Erythroblast (primary cell): ENCODE measurements around the gene AXIN2.

Experiments
- DNase-seq, 2 experiments: peaks; one replicate each; lab custom pipeline; 2025; lab: John Stamatoyannopoulos, UW
- GATA1 ChIP-seq: IDR thresholded peaks from 2 replicates; pipeline ENCODE4 v1.6.1; 2011; ENCODE audit warnings: low read depth, mild to moderate bottlenecking, control low read depth, low read length, moderate library complexity
- POLR2A ChIP-seq: IDR thresholded peaks from 2 replicates; pipeline ENCODE4 v1.6.1; 2011; ENCODE audit warnings: mild to moderate bottlenecking, low read length

AXIN2 gene

DNA sequence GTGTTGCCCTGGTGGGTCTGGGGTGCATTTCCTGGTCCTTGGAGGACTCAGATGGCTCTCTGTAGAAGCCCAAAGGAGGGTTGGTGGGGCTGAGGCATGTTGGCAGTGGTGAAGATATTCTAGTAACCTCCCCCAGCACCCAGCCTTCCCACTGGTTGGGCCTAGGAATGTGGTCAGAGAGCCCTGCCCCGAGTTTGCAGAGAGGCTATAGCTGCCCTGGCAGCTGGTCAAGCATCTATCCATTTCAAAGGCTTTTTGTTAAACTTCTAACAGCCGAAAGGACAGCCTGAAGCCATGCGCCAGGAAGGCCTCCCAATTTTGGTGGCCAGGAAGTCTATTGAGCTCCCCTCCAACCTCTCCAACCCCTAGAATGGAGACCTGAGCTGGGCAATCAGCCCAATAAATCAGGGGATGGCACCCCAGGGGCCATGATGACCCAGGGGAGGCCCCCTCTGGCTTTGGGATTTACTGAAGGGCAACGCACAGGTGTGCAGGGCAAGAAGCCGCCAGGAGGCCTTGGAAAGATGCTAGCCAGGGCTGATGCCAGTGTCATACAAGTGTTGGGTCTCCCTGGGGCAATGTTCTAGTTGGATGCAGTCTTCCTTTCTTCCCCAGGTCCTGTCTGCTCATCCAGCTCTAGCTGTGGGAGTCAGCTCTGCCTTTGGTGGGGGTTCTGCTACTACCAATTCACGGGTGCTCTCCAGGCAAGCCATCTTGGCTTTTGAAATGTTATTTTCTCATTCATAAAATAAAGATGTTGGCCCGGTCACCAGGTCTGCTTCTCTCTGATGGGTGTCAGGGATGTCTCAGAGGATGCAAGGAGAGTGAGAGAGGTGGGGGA lies 30.9 kb upstream of the AXIN2 start:
- no peak for DNase-seq
- TF ChIP-seq GATA1 (no peak), POLR2A (no peak)

DNA sequence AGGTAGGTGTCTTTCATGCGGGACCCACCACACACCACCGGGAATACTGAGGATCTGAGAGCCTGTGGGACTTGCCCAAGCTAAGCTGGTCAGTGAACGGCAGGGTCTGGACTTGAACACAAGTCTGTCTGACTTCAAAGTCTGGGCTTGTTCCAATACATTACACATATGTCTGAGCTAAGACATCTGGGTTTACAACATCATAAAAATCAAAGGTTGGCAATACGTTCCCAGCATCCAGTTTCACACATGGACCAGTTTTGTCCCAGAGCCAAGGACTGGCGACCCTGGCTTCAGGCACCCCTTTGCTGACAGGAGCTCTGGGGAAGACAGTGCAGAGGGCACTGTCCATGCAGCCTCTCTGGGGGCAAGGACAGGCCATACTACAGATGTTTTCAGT lies 27.9 kb upstream of the AXIN2 start:
- TF ChIP-seq POLR2A (no peak), GATA1 (no peak)
- no peak for DNase-seq

DNA sequence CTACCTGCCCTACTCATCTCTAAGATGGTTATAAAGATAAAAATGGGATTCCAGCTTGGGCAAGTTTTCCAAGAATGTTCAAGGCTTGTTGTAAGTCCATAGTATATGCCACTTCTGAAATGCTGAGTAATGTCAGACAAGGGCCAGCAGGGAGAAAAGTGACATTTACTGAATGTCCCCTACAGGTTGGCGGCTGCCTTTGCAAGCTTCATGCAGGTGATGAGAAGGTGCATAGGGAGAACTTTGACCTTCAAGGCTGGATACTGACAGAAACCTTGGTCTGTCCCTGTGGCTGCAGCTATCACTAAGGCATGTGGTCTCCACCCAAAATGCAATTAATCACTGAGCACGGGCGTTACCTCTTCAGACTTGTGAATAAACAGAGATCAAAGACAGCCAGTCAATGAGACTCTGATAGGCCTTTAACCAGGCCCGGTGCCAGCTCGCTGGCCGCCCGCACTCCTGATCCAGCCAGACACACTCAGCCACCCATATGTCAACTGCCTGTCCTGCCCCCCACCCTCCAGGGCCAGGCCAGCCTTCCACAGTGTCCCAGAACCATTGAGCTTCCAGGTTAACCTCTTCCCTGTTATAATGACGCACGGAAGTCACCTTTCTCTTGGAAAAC lies 26.8 kb upstream of the AXIN2 start:
- no peak for DNase-seq
- no peak for TF ChIP-seq GATA1
- no peak for TF ChIP-seq POLR2A

DNA sequence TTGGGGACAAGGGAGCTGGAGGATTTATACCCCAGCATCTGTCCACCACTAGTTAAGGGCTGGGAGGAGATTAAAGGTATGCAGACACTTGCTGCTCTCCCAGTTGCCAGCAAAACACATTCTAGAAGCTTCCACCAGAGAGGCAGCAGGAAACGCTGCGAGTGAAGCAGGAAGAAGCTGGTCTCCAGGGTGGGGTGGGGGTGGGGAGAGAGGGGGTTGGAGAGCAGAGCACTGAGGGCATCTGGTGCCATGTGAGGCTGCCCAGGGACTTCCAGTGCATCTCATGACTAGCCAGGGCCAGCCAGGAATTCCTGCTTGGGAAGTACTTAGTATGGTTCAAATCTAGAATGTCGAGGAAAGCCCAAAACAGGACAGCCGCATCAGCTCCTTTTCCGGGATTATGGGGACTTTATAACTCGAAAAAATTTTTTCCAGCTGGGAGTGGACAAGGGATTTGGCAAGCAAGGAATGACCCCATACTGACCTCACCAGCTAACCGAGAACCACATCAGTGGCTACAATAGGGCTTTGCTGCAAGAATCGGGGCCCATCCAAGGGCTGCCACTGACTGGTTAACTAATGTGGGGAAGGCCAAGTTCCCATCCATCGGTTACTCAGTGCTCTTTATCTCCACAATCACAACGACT lies 26.2 kb upstream of the AXIN2 start:
- TF ChIP-seq GATA1: no peak
- TF ChIP-seq POLR2A: no peak

DNA sequence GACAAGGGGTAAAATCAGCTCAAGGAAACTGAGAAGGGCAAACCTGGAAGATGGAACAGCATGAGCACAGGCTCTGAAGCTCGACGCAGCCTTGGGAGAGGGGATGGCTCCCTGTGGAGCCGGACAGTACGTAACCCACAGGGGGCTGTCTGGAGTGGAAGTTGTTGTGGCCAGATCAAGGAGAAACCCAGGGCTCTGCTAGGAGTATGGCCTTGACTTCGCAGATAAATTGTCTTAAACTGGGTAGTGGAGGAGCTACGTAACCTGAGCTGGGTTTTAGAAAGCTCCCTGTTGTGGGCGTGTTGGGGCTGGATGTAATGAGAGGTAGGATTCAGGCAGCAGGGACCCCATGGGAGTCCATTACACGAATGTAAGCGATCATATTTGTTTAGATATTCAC lies 25.5 kb upstream of the AXIN2 start:
- TF ChIP-seq GATA1: no peak
- TF ChIP-seq POLR2A: no peak
- no peak for DNase-seq

More for the DNA sequence above, 26.2 kb upstream of the AXIN2 start:
- no peak for DNase-seq

DNA sequence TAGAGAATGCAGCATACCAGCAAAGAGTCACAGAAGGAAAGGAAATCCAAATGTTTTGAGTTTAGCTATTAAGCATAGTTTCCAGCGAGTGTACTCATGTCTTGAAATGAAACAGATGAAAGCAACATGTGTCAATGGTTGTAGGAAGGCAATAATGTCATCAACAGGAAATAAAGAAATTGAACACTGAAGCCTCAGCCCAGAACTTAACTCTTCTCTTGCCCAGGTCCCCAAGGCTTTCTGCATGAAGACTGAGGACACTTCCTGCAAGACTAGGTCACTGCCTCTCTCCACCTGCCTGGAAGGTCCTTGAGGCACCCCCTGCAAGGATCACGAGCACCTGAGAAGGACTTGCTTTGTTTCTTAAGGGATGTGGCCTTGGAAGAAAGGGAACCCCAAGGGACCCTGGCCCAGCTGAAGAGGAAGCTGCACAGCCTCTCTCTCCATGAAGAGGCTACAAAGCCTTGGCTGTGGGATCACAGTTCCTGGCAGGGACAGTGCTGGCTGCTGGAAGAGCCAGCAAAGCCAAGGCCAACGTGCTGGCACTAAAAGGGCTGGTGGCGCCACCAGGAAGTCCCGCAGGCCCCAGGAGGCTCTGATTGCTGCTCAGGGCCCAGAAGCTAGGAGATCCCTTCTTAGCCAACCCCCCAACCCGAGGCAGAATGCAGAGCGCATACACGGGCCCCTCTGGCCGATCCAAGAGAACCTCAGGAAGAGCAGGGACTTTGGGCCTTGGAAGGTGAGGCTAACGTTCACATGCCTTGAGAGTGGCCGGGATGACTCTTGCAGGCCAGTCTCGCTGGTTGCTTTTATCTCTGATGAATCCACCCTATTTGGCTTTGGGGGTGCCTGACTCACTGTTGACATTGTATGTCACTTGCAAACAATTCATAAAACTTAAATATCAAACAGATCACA lies 23.4 kb upstream of the AXIN2 start:
- DNase-seq: no peak
- TF ChIP-seq GATA1: no peak
- TF ChIP-seq POLR2A: no peak

DNA sequence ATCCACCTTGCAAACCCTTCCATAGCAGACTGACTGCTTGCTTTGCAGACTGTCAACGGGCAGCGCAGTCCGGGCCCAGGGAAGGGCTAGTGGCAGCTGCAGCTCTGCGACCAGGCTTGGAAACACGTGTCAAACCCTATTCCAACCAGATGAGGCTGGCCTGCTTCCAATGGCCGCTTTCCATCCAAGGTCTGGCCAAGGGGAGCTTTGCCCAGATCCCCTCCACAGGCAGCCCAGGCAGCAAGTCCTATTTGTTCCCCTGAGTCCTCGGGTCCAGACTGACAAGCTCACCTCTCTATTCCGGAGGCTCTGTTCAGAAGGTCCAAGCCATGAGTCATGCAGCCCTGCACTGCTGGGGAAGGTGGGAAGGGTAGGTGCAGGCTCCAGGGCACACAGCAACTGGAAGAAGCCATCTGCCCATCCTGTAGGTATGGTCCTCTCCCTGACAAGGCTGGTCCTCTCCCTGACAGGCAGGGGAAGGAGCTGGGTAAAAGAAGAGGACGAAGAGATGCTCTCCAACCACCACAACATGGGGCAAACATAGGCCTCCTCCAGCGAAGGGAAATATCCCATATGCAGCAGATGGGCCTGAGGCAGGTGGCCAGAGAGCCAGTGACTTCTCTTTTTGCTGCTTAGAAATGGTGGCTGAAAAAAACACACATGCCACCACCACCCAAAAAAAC lies 22.6 kb upstream of the AXIN2 start:
- TF ChIP-seq GATA1: no peak
- no peak for TF ChIP-seq POLR2A
- no peak for DNase-seq

DNA sequence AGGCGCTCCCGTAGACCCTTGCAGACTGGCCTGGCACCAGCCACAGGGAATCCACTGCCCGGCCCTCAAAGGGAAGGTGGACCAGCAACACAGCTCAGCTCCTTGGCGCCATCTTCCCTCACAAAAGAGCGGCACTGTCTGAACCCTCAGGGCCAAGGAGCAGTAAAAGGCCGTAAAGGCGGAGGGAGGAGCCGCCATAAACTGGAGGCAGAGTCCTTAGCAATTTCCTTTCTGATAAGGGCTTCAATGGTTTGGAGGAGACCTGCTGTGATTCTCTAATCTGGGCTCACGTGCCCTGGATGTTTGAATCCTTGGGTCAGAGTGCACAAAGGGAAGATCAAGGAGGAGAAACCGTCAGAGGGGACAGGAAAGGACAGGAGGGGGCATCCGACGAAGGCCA lies 15.5 kb upstream of the AXIN2 start:
- TF ChIP-seq POLR2A (no peak), GATA1 (no peak)
- DNase-seq: no peak

DNA sequence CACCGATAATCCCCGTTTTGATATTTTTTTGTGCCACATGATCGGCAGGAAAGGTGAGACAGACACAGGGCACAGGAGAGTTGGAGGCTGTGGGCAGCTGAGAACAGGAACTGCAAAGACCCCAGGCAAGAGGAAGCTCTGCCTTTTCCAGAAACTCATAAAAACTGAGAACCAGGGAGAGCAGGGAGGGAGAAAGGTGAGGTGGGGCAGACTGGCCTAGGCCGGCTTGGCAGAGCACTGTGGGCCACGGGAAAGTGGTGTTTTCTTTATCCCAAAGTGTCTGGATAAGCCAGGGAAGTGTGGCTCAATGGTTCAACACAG lies 11.8 kb upstream of the AXIN2 start:
- no peak for TF ChIP-seq POLR2A
- no peak for TF ChIP-seq GATA1
- DNase-seq: no peak

DNA sequence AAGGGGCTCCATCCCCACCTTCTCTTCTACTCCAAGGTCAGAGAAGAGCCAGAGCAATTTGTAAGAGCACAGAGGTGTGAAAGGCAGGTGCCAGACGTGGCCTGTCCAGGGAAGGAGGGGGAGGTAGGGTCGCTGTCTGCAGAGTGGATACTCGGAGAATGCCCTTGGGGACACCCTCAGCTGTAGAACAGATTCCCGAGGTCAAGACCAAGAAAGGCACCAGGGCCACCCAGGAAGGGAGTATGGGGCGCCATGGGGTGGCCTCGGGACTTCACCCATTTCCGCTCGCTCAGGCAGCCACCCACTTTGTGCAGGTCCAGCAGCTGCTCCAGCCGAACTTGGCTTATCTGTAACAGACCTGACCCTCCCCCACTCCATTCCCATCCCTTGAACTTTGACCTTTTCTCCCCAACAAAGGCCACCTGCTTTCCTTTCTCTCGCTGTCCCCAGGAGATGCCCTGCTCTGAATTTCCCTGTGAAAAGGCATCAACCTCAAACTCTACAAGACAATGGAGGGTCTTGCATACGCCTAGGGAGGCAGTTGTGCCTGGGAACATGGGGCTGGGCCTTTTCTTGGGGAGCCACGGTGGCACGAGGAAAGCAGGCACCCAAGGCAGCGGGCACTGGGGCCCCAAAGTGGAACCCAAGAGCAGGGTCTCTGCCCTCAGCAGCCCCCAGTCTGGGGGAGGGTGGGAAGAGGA lies 11.3 kb upstream of the AXIN2 start:
- DNase-seq: no peak
- TF ChIP-seq POLR2A (no peak), GATA1 (no peak)

DNA sequence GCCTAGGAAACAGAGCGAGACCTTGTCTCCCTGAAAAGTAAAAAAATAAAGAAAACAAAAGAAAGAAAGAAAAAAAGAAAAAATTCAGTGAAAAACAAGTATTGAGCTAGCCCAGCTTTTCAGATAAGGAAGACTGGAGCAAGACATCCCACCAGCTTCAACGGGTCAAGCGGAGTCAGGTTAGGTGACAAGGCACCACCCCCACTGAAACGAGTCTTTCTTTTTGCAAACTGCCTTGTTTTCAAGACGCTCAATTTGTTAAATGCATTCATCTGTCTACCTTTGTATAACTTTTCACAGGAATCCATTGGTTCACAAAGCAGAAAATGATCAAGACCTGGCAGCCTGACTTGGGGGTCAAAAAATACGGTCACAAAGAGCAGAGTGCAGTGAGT lies 10.7 kb upstream of the AXIN2 start:
- no peak for TF ChIP-seq GATA1
- TF ChIP-seq POLR2A: no peak
- DNase-seq: no peak

DNA sequence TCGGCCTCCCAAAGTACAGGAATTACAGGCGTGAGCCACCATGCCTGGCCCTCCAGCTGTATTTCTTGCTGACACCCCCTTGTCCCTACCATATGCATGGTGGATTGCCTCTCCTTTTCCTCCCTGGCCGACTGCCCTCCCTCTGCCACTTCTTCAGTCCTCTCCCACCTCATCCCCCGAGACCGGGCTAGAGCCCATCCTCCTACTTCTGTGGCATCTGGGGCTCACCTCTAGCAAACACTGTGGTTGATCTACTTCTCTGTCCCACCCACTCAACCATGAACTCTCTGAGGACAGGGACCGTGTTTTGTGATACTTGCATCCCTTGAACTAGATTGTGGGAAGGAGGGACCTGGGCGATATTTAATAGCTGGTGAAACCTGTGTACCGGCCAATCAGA lies 7.5 kb upstream of the AXIN2 start:
- no peak for DNase-seq

More for the DNA sequence above, 7.5 kb upstream of the AXIN2 start:
- TF ChIP-seq GATA1 (no peak), POLR2A (no peak)
